GM12878 (cell line): Measurements from ENCODE around the gene CBFA2T3. TPM values are rescaled to one million over a fixed set of nuclear protein-coding genes. Genes with fewer than 3 reads are reported as not detected.

Experiments
- ATAC-seq: fragments of 200-7000 bp; cut with Tn5 transposase; 3 replicates; pipeline ENCODE4 v1.9.1; 2020; ENCODE audit warnings: mild to moderate bottlenecking, moderate library complexity
- BruUV-seq: library from RNA; stranded (reverse); fragments of 400-500 nt; replicated peaks from 2 replicates; lab custom pipeline; 2021; lab: Mats Ljungman, UMichigan
- CTCF ChIA-PET: fragments of 300-600 bp; sonication (Branson Sonifier 250); formaldehyde crosslinking; extraction: SDS; loops from one replicate; lab custom pipeline; 2021; ENCODE audit warnings: inconsistent platforms; lab: Yijun Ruan, JAX
- POLR2A ChIA-PET: fragments of 350-600 bp; formaldehyde crosslinking; extraction: SDS; loops from one replicate; lab custom pipeline; 2021; ENCODE audit warnings: inconsistent platforms; lab: Charles Lee
- RAD21 ChIA-PET: fragments of 300-600 bp; sonication (Branson Sonifier 250); formaldehyde crosslinking; loops from one replicate; lab custom pipeline; 2023; ENCODE audit warnings: antibody characterized with exemption; ENCODE audit not compliant: unreplicated experiment; lab: Charles Lee
- SMC1A ChIA-PET: fragments of 300-600 bp; sonication (Branson Sonifier 250); formaldehyde crosslinking; loops from one replicate; lab custom pipeline; 2023; ENCODE audit not compliant: unreplicated experiment, uncharacterized antibody; lab: Charles Lee
- DNase-seq: peaks from one replicate; pipeline ENCODE4 v3.0.0-alpha.2; 2011; ENCODE audit warnings: low read depth, low spot score
- FAIRE-seq: peaks from 3 replicates; lab custom pipeline; 2011; peaks lifted over from hg19 to GRCh38; lab: Jason Lieb, UNC
- H2AFZ ChIP-seq: 2 replicates; pipeline ENCODE4 v1.6.0; 2011; ENCODE audit warnings: low read depth, low read length, control low read depth; ENCODE audit not compliant: control insufficient read depth
- H3K27ac ChIP-seq: 2 replicates; pipeline ENCODE4 v1.5.1; 2011; ENCODE audit warnings: control low read depth; ENCODE audit not compliant: control insufficient read depth, insufficient read depth
- H3K27me3 ChIP-seq, 2 experiments: replicated peaks in 1 of 2; 2 replicates each; pipeline versions ENCODE4 v1.6.0 to v1.6.1; 2011; ENCODE audit warnings: low read length in 1 of 2; ENCODE audit not compliant: control insufficient read depth in 2 of 2, insufficient read depth in 2 of 2
- H3K36me3 ChIP-seq, 2 experiments: 2 replicates each; pipeline ENCODE4 v1.5.1; 2011; ENCODE audit warnings: low read length in 1 of 2; ENCODE audit not compliant: control insufficient read depth in 2 of 2, insufficient read depth in 2 of 2
- H3K4me1 ChIP-seq: 2 replicates; pipeline ENCODE4 v1.6.1; 2011; ENCODE audit warnings: mild to moderate bottlenecking, low read length, moderate library complexity, mixed read lengths; ENCODE audit not compliant: control insufficient read depth, insufficient read depth
- H3K4me2 ChIP-seq: 2 replicates; pipeline ENCODE4 v1.6.0; 2011; ENCODE audit warnings: control low read depth; ENCODE audit not compliant: control insufficient read depth, insufficient read depth
- H3K4me3 ChIP-seq: fragments of 200-600 bp; sonication (generic); 2 replicates; pipeline ENCODE4 v1.5.1; 2016
- H3K79me2 ChIP-seq: 2 replicates; pipeline ENCODE4 v1.6.0; 2011; ENCODE audit warnings: low read length; ENCODE audit not compliant: control insufficient read depth, insufficient read depth
- H3K9ac ChIP-seq: 2 replicates; pipeline ENCODE4 v1.8.0; 2011; ENCODE audit warnings: low read length, control low read depth, mixed read lengths; ENCODE audit not compliant: control insufficient read depth, insufficient read depth
- H3K9me3 ChIP-seq: replicated peaks from 3 replicates; pipeline ENCODE4 v1.5.1; 2011; ENCODE audit warnings: mild to moderate bottlenecking, low read length; ENCODE audit not compliant: control insufficient read depth, insufficient read depth
- H4K20me1 ChIP-seq: 2 replicates; pipeline ENCODE4 v1.6.0; 2011; ENCODE audit not compliant: control insufficient read depth, insufficient read depth
- CEBPZ ChIP-seq: fragments of 150-350 bp; IDR thresholded peaks from 2 replicates; pipeline ENCODE4 v1.6.1; 2016; ENCODE audit warnings: low read depth, low read length
- EP300 ChIP-seq, 2 experiments: fragments of 150-350 bp in 1 of 2; IDR thresholded peaks; 2 replicates each; pipeline ENCODE4 v1.6.1; 2011 to 2012; ENCODE audit warnings: low read depth in 2 of 2, low read length in 2 of 2, borderline replicate concordance in 1 of 2, improper control_type of control experiment in 1 of 2, inconsistent platforms in 1 of 2; ENCODE audit not compliant: control insufficient read depth in 1 of 2
- HDAC6 ChIP-seq: fragments of 200-600 bp; sonication (generic); IDR thresholded peaks from one replicate; pipeline ENCODE4 v1.8.0; 2017; ENCODE audit warnings: antibody characterized with exemption; ENCODE audit not compliant: unreplicated experiment
- IKZF1 ChIP-seq: fragments of 450-650 bp; conservative IDR thresholded peaks from 2 replicates; pipeline ENCODE4 v1.6.1; 2017; ENCODE audit warnings: antibody characterized with exemption, mild to moderate bottlenecking
- KDM1A ChIP-seq: fragments of 200-600 bp; sonication (generic); IDR thresholded peaks from 2 replicates; pipeline ENCODE4 v1.6.1; 2016; ENCODE audit warnings: borderline replicate concordance
- MYB ChIP-seq: fragments of 150-350 bp; IDR thresholded peaks from 2 replicates; pipeline ENCODE4 v1.6.1; 2014; ENCODE audit warnings: mild to moderate bottlenecking, low read depth, low read length, borderline replicate concordance
- NFIC ChIP-seq: IDR thresholded peaks from 2 replicates; pipeline ENCODE4 v1.6.1; 2012; ENCODE audit warnings: low read depth, mild to moderate bottlenecking, inconsistent platforms, low read length, moderate library complexity
- NR2C1 ChIP-seq: fragments of 450-650 bp; IDR thresholded peaks from 2 replicates; pipeline ENCODE4 v1.6.1; 2017; ENCODE audit warnings: antibody characterized with exemption, mild to moderate bottlenecking, moderate library complexity
- NR2F1 ChIP-seq: fragments of 450-650 bp; conservative IDR thresholded peaks from 2 replicates; pipeline ENCODE4 v1.6.1; 2017; ENCODE audit warnings: mild to moderate bottlenecking
- RFX5 ChIP-seq: IDR thresholded peaks from 2 replicates; pipeline ENCODE4 v1.6.1; 2011; ENCODE audit warnings: low read depth, low read length, improper control_type of control experiment
- RUNX3 ChIP-seq: IDR thresholded peaks from 2 replicates; pipeline ENCODE4 v1.6.1; 2012; ENCODE audit warnings: low read length, inconsistent platforms
- SKIL ChIP-seq: fragments of 450-650 bp; IDR thresholded peaks from 2 replicates; pipeline ENCODE4 v1.6.1; 2017; ENCODE audit warnings: mild to moderate bottlenecking, low read depth, inconsistent platforms; ENCODE audit not compliant: poor library complexity, severe bottlenecking
- SP1 ChIP-seq: IDR thresholded peaks from one replicate; pipeline ENCODE4 v1.6.1; 2011; ENCODE audit warnings: low read depth, low read length
- SPI1 ChIP-seq: IDR thresholded peaks from 2 replicates; pipeline ENCODE4 v1.6.1; 2011; ENCODE audit warnings: low read depth, mild to moderate bottlenecking, low read length, moderate library complexity, borderline replicate concordance; ENCODE audit not compliant: insufficient read depth
- SREBF1 ChIP-seq: IDR thresholded peaks from 2 replicates; pipeline ENCODE4 v1.6.1; 2012; ENCODE audit warnings: mild to moderate bottlenecking, low read length
- USF1 ChIP-seq: IDR thresholded peaks from 2 replicates; pipeline ENCODE4 v1.6.1; 2011; ENCODE audit warnings: borderline replicate concordance, low read depth, mild to moderate bottlenecking, moderate library complexity, mixed read lengths, low read length; ENCODE audit not compliant: insufficient read depth; ENCODE audit errors: extremely low read length
- WGBS: methylation state at CpG from one replicate; pipeline ENCODE4 v1.1.6; 2016; ENCODE audit warnings: low lambda C conversion rate; ENCODE audit not compliant: insufficient replicate concordance, insufficient coverage; ENCODE audit errors: missing lambda C conversion rate; 5-methylcytosine and 5-hydroxymethylcytosine counted together
- in situ Hi-C: fragments of 300-500 bp; cut with MboI; formaldehyde crosslinking; loops from 9 replicates; pipeline ENCODE4 v1.14.3; 2018; ENCODE audit warnings: mixed read lengths
- intact Hi-C: fragments of 100-400 bp; cut with micrococcal nuclease; formaldehyde crosslinking; loops from one replicate; pipeline ENCODE4 v1.14.2; 2022; ENCODE audit not compliant: unreplicated experiment
- polyA plus RNA-seq, 11 experiments: library from polyadenylated mRNA; depleted of rRNA in 4 of 11; unstranded in 6 of 11; stranded (reverse) in 5 of 11; fragments of >200 nt; fragmentation: Nextera tagmentation in 4 of 11; fragmentation: Illumina TruSeq in 1 of 11; extraction: Ambion mirVana in 4 of 11; extraction: Trizol in 1 of 11; gene quantifications; 1 replicate in 1 of 11; 2 replicates in 10 of 11; pipeline versions ENCODE4 v1.2.1 to v1.2.3, GENCODE V29; 2011 to 2016; ENCODE audit warnings: inconsistent platforms in 2 of 11, missing spikeins in 2 of 11, low read depth in 1 of 11
- total RNA-seq, 4 experiments: library from RNA; depleted of rRNA in 3 of 4; stranded (reverse); fragments of >200 nt in 3 of 4; fragmentation: Illumina TruSeq in 1 of 4; extraction: Trizol in 1 of 4; gene quantifications; 2 replicates each; pipeline versions ENCODE4 v1.2.1 to v1.2.3, GENCODE V29; 2013 to 2021

CBFA2T3 gene
- total and polyA plus RNA-seq, 10 of the 15 experiments (the other 5 are each of a cell fraction or from before 2014, with no cell fraction given): 0.69 to 42.6 (median 4.5) TPM

- peaks cover 0 to 2% of the 10 kb centered on the region in 2 experiments; a peak in 3 of 4 replicates for H3K36me3 ChIP-seq
- ChIA-PET RAD21 (interaction anchor here (1.5 kb wide), 1 partner anchor 230 kb away, joined by 4 read pairs; no protein-coding TSS in a partner anchor), CTCF (interaction anchor here (0.7 to 1.4 kb wide), 3 partner anchors 124 to 230 kb away, joined by 3 to 4 read pairs (median 3); no protein-coding TSS in a partner anchor), SMC1A (interaction anchor here (0.8 to 1.0 kb wide), 2 partner anchors 161 to 230 kb away, joined by 3 to 5 read pairs; no protein-coding TSS in a partner anchor), POLR2A (no interaction called here)
- no TSS peak for BruUV-seq
- no peak overlapping the region for H3K9ac ChIP-seq
- no peak for FAIRE-seq
- H3K4me3 ChIP-seq: no peak overlapping the region
- in situ Hi-C loops: loop anchor here (5.0 kb wide), 1 partner anchor 231 kb away; no protein-coding TSS in a partner anchor
- peaks cover 14% of the 10 kb centered on the region for H3K79me2 ChIP-seq
- H4K20me1 ChIP-seq: no peaks in the 10 kb centered on the region
- H3K9me3 ChIP-seq: no peaks in the 10 kb centered on the region
- intact Hi-C loops: loop anchor here (5.0 kb wide), 1 partner anchor 36 kb away; no protein-coding TSS in a partner anchor
- WGBS: 50% methylated on average over 29 of the region's 31 CpGs
- peaks cover 35% of the 10 kb centered on the region for H3K4me1 ChIP-seq
- H2AFZ ChIP-seq: no peak overlapping the region
- DNase-seq: no peak
- peak overlapping the region; percentile 71 for H3K4me2 ChIP-seq
- peaks cover 0 to 1% of the 10 kb centered on the region in 2 experiments; a peak in 1 of 4 replicates for H3K27me3 ChIP-seq
- ATAC-seq: peak; percentile 13; the same call in 2 of the 3 replicates
- peak overlapping the region; percentile 0; the same call in 1 of the 2 replicates for H3K27ac ChIP-seq
- no peak for TF ChIP-seq USF1
- TF ChIP-seq NFIC: no peak
- TF ChIP-seq NR2F1: no peak
- no peak for TF ChIP-seq EP300 (IDR thresholded peaks at IDR 0.05; ENCODE audit: borderline replicate concordance in 1 of 2, control insufficient read depth in 1 of 2, low read depth in 2 of 2, low read length in 2 of 2)
- TF ChIP-seq MYB: no peak
- TF ChIP-seq IKZF1: peak; percentile 26; the same call in 1 of the 2 replicates
- TF ChIP-seq SP1: no peak
- no peak for TF ChIP-seq NR2C1
- no peak for TF ChIP-seq SREBF1
- TF ChIP-seq SKIL: no peak
- TF ChIP-seq KDM1A: no peak
- no peak for TF ChIP-seq RFX5
- no peak for TF ChIP-seq HDAC6
- peak; percentile 85; the same call in 1 of the 2 replicates for TF ChIP-seq SPI1
- peak; percentile 12; the same call in 1 of the 2 replicates for TF ChIP-seq RUNX3
- no peak for TF ChIP-seq CEBPZ
Observed at GRCh38 chr16:88936556-88937205, 40.3 kb downstream of the CBFA2T3 start.
